ENCODE data around the gene MZF1.

- TF ChIP-seq, protein P1, sequence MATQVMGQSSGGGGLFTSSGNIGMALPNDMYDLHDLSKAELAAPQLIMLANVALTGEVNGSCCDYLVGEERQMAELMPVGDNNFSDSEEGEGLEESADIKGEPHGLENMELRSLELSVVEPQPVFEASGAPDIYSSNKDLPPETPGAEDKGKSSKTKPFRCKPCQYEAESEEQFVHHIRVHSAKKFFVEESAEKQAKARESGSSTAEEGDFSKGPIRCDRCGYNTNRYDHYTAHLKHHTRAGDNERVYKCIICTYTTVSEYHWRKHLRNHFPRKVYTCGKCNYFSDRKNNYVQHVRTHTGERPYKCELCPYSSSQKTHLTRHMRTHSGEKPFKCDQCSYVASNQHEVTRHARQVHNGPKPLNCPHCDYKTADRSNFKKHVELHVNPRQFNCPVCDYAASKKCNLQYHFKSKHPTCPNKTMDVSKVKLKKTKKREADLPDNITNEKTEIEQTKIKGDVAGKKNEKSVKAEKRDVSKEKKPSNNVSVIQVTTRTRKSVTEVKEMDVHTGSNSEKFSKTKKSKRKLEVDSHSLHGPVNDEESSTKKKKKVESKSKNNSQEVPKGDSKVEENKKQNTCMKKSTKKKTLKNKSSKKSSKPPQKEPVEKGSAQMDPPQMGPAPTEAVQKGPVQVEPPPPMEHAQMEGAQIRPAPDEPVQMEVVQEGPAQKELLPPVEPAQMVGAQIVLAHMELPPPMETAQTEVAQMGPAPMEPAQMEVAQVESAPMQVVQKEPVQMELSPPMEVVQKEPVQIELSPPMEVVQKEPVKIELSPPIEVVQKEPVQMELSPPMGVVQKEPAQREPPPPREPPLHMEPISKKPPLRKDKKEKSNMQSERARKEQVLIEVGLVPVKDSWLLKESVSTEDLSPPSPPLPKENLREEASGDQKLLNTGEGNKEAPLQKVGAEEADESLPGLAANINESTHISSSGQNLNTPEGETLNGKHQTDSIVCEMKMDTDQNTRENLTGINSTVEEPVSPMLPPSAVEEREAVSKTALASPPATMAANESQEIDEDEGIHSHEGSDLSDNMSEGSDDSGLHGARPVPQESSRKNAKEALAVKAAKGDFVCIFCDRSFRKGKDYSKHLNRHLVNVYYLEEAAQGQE (IDR thresholded peaks at IDR 0.05) = no peak
- TF ChIP-seq CTCF (IDR thresholded peaks at IDR 0.05; ENCODE audit: low read depth, low read length, missing input control) (no peak), ATF3 (IDR thresholded peaks at IDR 0.05) (no peak), GABPA (IDR thresholded peaks at IDR 0.05 in 1 of 2, conservative IDR thresholded peaks at IDR 0.05 in 1 of 2) (no peak), YY1 (IDR thresholded peaks at IDR 0.05) (no peak), JUND (IDR thresholded peaks at IDR 0.05) (no peak), RAD21 (IDR thresholded peaks at IDR 0.05) (no peak)
- TF ChIP-seq, protein P2, sequence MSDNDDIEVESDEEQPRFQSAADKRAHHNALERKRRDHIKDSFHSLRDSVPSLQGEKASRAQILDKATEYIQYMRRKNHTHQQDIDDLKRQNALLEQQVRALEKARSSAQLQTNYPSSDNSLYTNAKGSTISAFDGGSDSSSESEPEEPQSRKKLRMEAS (IDR thresholded peaks at IDR 0.05) = no peak
- TF ChIP-seq, protein P3, sequence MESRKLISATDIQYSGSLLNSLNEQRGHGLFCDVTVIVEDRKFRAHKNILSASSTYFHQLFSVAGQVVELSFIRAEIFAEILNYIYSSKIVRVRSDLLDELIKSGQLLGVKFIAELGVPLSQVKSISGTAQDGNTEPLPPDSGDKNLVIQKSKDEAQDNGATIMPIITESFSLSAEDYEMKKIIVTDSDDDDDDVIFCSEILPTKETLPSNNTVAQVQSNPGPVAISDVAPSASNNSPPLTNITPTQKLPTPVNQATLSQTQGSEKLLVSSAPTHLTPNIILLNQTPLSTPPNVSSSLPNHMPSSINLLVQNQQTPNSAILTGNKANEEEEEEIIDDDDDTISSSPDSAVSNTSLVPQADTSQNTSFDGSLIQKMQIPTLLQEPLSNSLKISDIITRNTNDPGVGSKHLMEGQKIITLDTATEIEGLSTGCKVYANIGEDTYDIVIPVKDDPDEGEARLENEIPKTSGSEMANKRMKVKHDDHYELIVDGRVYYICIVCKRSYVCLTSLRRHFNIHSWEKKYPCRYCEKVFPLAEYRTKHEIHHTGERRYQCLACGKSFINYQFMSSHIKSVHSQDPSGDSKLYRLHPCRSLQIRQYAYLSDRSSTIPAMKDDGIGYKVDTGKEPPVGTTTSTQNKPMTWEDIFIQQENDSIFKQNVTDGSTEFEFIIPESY (IDR thresholded peaks at IDR 0.05) = no peak
These were observed 56.8 kb downstream of the MZF1 start for GRCh38 chr19:58516246-58516836.
